OCI-LY7 (cell line): ENCODE results near the gene PLCD4.

Experiments
- CTCF ChIP-seq: fragments of 200-600 bp; sonication (generic); conservative IDR thresholded peaks from 2 replicates; pipeline ENCODE4 v1.5.1; 2014; ENCODE audit warnings: mild to moderate bottlenecking, antibody characterized with exemption, low read length, moderate library complexity, mixed read lengths
- EZH2phosphoT487 ChIP-seq: fragments of 200-600 bp; sonication (generic); IDR thresholded peaks from 2 replicates; pipeline ENCODE4 v1.6.1; 2018; ENCODE audit warnings: low read depth, borderline replicate concordance, mild to moderate bottlenecking, mixed run types, antibody characterized with exemption, low read length, moderate library complexity, mixed read lengths

GRCh38 chr2:218605432-218605831, 2.3 kb upstream of the PLCD4 start:
- TF ChIP-seq CTCF = no peak
- no peak for TF ChIP-seq EZH2phosphoT487
